ENCODE results near the gene KSR1.

DNA sequence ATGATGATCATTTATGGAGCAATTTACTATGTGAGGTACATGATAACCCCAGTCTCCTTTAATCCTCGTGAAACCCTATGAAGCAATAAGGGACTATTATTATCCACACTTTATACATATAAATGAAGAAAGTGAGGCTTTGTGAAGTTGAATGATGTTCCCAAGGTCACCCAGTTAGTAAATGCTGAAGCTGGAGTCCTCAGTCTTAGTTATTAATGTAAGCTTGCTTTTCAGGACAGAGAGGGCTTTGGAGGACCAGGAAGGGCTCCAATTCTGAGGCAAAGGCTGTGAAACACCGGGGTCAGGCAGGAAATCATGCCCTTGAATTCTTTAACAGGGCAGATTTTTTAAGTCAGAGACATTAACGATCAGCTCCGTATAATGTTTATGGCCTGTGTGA, 36.8 kb downstream of the KSR1 start:
- TF ChIP-seq, protein P1, sequence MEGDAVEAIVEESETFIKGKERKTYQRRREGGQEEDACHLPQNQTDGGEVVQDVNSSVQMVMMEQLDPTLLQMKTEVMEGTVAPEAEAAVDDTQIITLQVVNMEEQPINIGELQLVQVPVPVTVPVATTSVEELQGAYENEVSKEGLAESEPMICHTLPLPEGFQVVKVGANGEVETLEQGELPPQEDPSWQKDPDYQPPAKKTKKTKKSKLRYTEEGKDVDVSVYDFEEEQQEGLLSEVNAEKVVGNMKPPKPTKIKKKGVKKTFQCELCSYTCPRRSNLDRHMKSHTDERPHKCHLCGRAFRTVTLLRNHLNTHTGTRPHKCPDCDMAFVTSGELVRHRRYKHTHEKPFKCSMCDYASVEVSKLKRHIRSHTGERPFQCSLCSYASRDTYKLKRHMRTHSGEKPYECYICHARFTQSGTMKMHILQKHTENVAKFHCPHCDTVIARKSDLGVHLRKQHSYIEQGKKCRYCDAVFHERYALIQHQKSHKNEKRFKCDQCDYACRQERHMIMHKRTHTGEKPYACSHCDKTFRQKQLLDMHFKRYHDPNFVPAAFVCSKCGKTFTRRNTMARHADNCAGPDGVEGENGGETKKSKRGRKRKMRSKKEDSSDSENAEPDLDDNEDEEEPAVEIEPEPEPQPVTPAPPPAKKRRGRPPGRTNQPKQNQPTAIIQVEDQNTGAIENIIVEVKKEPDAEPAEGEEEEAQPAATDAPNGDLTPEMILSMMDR (IDR thresholded peaks at IDR 0.05 in 2 of 3, conservative IDR thresholded peaks at IDR 0.05 in 1 of 3; ENCODE audit: control insufficient read depth in 2 of 3, extremely low read depth in 1 of 3, insufficient read depth in 1 of 3, low read depth in 3 of 3, low read length in 3 of 3), result no peak
- TF ChIP-seq POLR2AphosphoS5 (IDR thresholded peaks at IDR 0.05; ENCODE audit: low read length) (no peak), GABPA (IDR thresholded peaks at IDR 0.05; ENCODE audit: low read depth) (no peak), SIN3A (IDR thresholded peaks at IDR 0.05; ENCODE audit: low read depth, low read length) (no peak), WRNIP1 (IDR thresholded peaks at IDR 0.05; ENCODE audit: borderline replicate concordance, low read depth, low read length) (no peak), MYC (IDR thresholded peaks at IDR 0.05; ENCODE audit: insufficient read depth, insufficient read length, insufficient replicate concordance, low read length, severe bottlenecking) (no peak), DPF2 (IDR thresholded peaks at IDR 0.05) (no peak), SMARCA5 (IDR thresholded peaks at IDR 0.05) (no peak)
- TF ChIP-seq, protein P2, sequence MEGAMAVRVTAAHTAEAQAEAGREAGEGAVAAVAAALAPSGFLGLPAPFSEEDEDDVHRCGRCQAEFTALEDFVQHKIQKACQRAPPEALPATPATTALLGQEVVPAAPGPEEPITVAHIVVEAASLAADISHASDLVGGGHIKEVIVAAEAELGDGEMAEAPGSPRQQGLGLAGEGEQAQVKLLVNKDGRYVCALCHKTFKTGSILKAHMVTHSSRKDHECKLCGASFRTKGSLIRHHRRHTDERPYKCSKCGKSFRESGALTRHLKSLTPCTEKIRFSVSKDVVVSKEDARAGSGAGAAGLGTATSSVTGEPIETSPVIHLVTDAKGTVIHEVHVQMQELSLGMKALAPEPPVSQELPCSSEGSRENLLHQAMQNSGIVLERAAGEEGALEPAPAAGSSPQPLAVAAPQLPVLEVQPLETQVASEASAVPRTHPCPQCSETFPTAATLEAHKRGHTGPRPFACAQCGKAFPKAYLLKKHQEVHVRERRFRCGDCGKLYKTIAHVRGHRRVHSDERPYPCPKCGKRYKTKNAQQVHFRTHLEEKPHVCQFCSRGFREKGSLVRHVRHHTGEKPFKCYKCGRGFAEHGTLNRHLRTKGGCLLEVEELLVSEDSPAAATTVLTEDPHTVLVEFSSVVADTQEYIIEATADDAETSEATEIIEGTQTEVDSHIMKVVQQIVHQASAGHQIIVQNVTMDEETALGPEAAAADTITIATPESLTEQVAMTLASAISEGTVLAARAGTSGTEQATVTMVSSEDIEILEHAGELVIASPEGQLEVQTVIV (IDR thresholded peaks at IDR 0.05; ENCODE audit: borderline replicate concordance, partially characterized antibody), result no peak
- TF ChIP-seq, protein P3, sequence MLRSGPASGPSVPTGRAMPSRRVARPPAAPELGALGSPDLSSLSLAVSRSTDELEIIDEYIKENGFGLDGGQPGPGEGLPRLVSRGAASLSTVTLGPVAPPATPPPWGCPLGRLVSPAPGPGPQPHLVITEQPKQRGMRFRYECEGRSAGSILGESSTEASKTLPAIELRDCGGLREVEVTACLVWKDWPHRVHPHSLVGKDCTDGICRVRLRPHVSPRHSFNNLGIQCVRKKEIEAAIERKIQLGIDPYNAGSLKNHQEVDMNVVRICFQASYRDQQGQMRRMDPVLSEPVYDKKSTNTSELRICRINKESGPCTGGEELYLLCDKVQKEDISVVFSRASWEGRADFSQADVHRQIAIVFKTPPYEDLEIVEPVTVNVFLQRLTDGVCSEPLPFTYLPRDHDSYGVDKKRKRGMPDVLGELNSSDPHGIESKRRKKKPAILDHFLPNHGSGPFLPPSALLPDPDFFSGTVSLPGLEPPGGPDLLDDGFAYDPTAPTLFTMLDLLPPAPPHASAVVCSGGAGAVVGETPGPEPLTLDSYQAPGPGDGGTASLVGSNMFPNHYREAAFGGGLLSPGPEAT (IDR thresholded peaks at IDR 0.05; ENCODE audit: low read depth), result no peak
- TF ChIP-seq, protein P4, sequence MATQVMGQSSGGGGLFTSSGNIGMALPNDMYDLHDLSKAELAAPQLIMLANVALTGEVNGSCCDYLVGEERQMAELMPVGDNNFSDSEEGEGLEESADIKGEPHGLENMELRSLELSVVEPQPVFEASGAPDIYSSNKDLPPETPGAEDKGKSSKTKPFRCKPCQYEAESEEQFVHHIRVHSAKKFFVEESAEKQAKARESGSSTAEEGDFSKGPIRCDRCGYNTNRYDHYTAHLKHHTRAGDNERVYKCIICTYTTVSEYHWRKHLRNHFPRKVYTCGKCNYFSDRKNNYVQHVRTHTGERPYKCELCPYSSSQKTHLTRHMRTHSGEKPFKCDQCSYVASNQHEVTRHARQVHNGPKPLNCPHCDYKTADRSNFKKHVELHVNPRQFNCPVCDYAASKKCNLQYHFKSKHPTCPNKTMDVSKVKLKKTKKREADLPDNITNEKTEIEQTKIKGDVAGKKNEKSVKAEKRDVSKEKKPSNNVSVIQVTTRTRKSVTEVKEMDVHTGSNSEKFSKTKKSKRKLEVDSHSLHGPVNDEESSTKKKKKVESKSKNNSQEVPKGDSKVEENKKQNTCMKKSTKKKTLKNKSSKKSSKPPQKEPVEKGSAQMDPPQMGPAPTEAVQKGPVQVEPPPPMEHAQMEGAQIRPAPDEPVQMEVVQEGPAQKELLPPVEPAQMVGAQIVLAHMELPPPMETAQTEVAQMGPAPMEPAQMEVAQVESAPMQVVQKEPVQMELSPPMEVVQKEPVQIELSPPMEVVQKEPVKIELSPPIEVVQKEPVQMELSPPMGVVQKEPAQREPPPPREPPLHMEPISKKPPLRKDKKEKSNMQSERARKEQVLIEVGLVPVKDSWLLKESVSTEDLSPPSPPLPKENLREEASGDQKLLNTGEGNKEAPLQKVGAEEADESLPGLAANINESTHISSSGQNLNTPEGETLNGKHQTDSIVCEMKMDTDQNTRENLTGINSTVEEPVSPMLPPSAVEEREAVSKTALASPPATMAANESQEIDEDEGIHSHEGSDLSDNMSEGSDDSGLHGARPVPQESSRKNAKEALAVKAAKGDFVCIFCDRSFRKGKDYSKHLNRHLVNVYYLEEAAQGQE (IDR thresholded peaks at IDR 0.05; ENCODE audit: low read depth, low read length), result no peak

All from GM12878 (cell line).